HepG2 (cell line): ENCODE results near the gene HES6. TPM values are rescaled to one million over a fixed set of nuclear protein-coding genes. Genes with fewer than 3 reads are reported as not detected.

ENCODE experiments used
- ATAC-seq: fragments of 200-7000 bp; cut with Tn5 transposase; 3 replicates; pipeline ENCODE4 v1.9.1; 2020; ENCODE audit warnings: mild to moderate bottlenecking, moderate library complexity
- BruUV-seq: library from RNA; stranded (reverse); fragments of 400-500 nt; replicated peaks from 2 replicates; lab custom pipeline; 2021; lab: Mats Ljungman, UMichigan
- CTCF ChIA-PET: fragments of 300-600 bp; formaldehyde crosslinking; extraction: SDS; loops from one replicate; lab custom pipeline; 2021; ENCODE audit warnings: low total read pairs, inconsistent platforms, low intra/inter-chr PET ratio; lab: Yijun Ruan, JAX
- POLR2A ChIA-PET: fragments of 350-600 bp; sonication (Branson Sonifier 250); formaldehyde crosslinking; loops from one replicate; lab custom pipeline; 2020; ENCODE audit warnings: antibody characterized with exemption, inconsistent platforms; lab: Yijun Ruan, JAX
- DNase-seq: peaks from one replicate; pipeline ENCODE4 v3.0.0-alpha.2; 2015; ENCODE audit warnings: low spot score
- FAIRE-seq: peaks from 3 replicates; lab custom pipeline; 2011; peaks lifted over from hg19 to GRCh38; lab: Jason Lieb, UNC
- H2AFZ ChIP-seq: one replicate; pipeline ENCODE4 v1.6.1; 2011; ENCODE audit warnings: low read length, inconsistent platforms
- H3K27ac ChIP-seq: fragments of 300-600 bp; 3 replicates; pipeline ENCODE4 v1.8.0; 2011; ENCODE audit warnings: mixed run types, mild to moderate bottlenecking, mixed read lengths, low read length, inconsistent platforms; ENCODE audit not compliant: insufficient read depth; ENCODE audit errors: extremely low read length
- H3K27me3 ChIP-seq, 2 experiments: fragments of 200-600 bp in 1 of 2; 2 replicates in 1 of 2; 3 replicates in 1 of 2; pipeline versions ENCODE4 v1.6.0 to v1.8.0; 2011; ENCODE audit warnings: low read length in 2 of 2, mild to moderate bottlenecking in 2 of 2, moderate library complexity in 2 of 2, inconsistent platforms in 1 of 2; ENCODE audit not compliant: insufficient read depth in 2 of 2, control insufficient read depth in 1 of 2
- H3K36me3 ChIP-seq, 2 experiments: fragments of 200-600 bp in 1 of 2; replicated peaks in 1 of 2; 2 replicates in 1 of 2; 3 replicates in 1 of 2; pipeline versions ENCODE4 v1.5.1 to v1.8.0; 2011; ENCODE audit warnings: low read length in 2 of 2, inconsistent platforms in 1 of 2; ENCODE audit not compliant: insufficient read depth in 2 of 2, control insufficient read depth in 1 of 2
- H3K4me1 ChIP-seq: 2 replicates; pipeline ENCODE4 v1.5.1; 2012; ENCODE audit warnings: low read length, inconsistent platforms; ENCODE audit not compliant: insufficient read depth
- H3K4me2 ChIP-seq: 2 replicates; pipeline ENCODE4 v1.6.0; 2011; ENCODE audit warnings: low read depth, low read length, inconsistent platforms
- H3K4me3 ChIP-seq, 3 experiments: fragments of 200-600 bp in 1 of 3; sonication (generic), shearing (Covaris generic) in 1 of 3; replicated peaks in 1 of 3; 2 replicates each; pipeline ENCODE4 v1.5.1; 2011 to 2016; ENCODE audit warnings: low read length in 3 of 3, inconsistent platforms in 2 of 3, low read depth in 2 of 3, mild to moderate bottlenecking in 2 of 3, control low read depth in 1 of 3, mixed read lengths in 1 of 3; ENCODE audit not compliant: insufficient read depth in 1 of 3
- H3K79me2 ChIP-seq: one replicate; pipeline ENCODE4 v1.6.1; 2011; ENCODE audit warnings: low read length, inconsistent platforms; ENCODE audit not compliant: insufficient read depth
- H3K9ac ChIP-seq: 2 replicates; pipeline ENCODE4 v1.6.0; 2011; ENCODE audit warnings: mild to moderate bottlenecking, low read depth, low read length, inconsistent platforms; ENCODE audit not compliant: insufficient read depth
- H3K9me3 ChIP-seq: 2 replicates; pipeline ENCODE4 v1.5.1; 2012; ENCODE audit warnings: mild to moderate bottlenecking, low read length
- H4K20me1 ChIP-seq: 2 replicates; pipeline ENCODE4 v1.6.0; 2011; ENCODE audit warnings: inconsistent platforms, mild to moderate bottlenecking, low read length, moderate library complexity; ENCODE audit not compliant: insufficient read depth
- ATF7 ChIP-seq, 2 experiments: fragments of 450-650 bp in 1 of 2; sonication (generic) in 1 of 2; formaldehyde crosslinking in 1 of 2; IDR thresholded peaks; 2 replicates each; pipeline versions ENCODE4 v1.4.0 to v1.6.1; 2016 to 2020; ENCODE audit warnings: antibody characterized with exemption in 1 of 2, mild to moderate bottlenecking in 1 of 2, missing genetic modification reagents in 1 of 2
- ATF7-NPFF ChIP-seq: sonication (generic); formaldehyde crosslinking; IDR thresholded peaks from 2 replicates; pipeline ENCODE4 v1.8.1; 2023; ENCODE audit warnings: mild to moderate bottlenecking, low read depth, missing genetic modification reagents, moderate library complexity
- CEBPB ChIP-seq: IDR thresholded peaks from 2 replicates; pipeline ENCODE4 v1.6.1; 2011; ENCODE audit warnings: low read depth, low read length, improper control_type of control experiment, borderline replicate concordance
- FOSL2 ChIP-seq: sonication (generic); formaldehyde crosslinking; IDR thresholded peaks from 2 replicates; pipeline ENCODE4 v1.4.0; 2020; ENCODE audit warnings: missing genetic modification reagents
- FOXA3 ChIP-seq: IDR thresholded peaks from 2 replicates; pipeline ENCODE4 v1.6.1; 2016; ENCODE audit warnings: missing genetic modification reagents, missing compliant biosample characterization
- KAT8 ChIP-seq: IDR thresholded peaks from 2 replicates; pipeline ENCODE4 v1.6.1; 2016; ENCODE audit warnings: missing genetic modification reagents, missing compliant biosample characterization
- RXRB ChIP-seq: IDR thresholded peaks from 2 replicates; pipeline ENCODE4 v1.6.1; 2016; ENCODE audit warnings: borderline replicate concordance, missing genetic modification reagents, missing compliant biosample characterization
- SAP130 ChIP-seq: IDR thresholded peaks from 2 replicates; pipeline ENCODE4 v1.6.1; 2016; ENCODE audit warnings: low read depth
- SMAD9 ChIP-seq: sonication (generic); formaldehyde crosslinking; IDR thresholded peaks from 2 replicates; pipeline ENCODE4 v1.5.1; 2020; ENCODE audit warnings: mild to moderate bottlenecking, missing genetic modification reagents
- ZKSCAN1 ChIP-seq: fragments of 150-350 bp; IDR thresholded peaks from 2 replicates; pipeline ENCODE4 v1.6.1; 2014; ENCODE audit warnings: low read length
- ZNF143 ChIP-seq: sonication (generic); formaldehyde crosslinking; IDR thresholded peaks from 2 replicates; pipeline ENCODE4 v1.4.0; 2020; ENCODE audit warnings: missing genetic modification reagents
- ZNF737 ChIP-seq: sonication (generic); formaldehyde crosslinking; IDR thresholded peaks from 2 replicates; pipeline ENCODE4 v1.5.0; 2020; ENCODE audit warnings: missing genetic modification reagents, mild to moderate bottlenecking, borderline replicate concordance
- ZNF839 ChIP-seq: sonication (generic); formaldehyde crosslinking; IDR thresholded peaks from 2 replicates; pipeline ENCODE4 v1.4.0; 2020; ENCODE audit warnings: missing genetic modification reagents, mild to moderate bottlenecking, borderline replicate concordance
- WGBS: methylation state at CpG from one replicate; pipeline ENCODE4 v1.1.6; 2017; ENCODE audit warnings: low lambda C conversion rate; 5-methylcytosine and 5-hydroxymethylcytosine counted together
- in situ Hi-C: cut with HindIII; loops from 2 replicates; pipeline ENCODE4 v1.10.0; 2017; ENCODE audit warnings: low pct_unique_long_range_greater_than_20kb; ENCODE audit not compliant: extremely low pct_ligation_motif_present
- intact Hi-C: fragments of 100-400 bp; cut with micrococcal nuclease; formaldehyde crosslinking; loops from one replicate; pipeline ENCODE4 v1.10.0; 2022; ENCODE audit not compliant: unreplicated experiment
- polyA plus RNA-seq, 8 experiments: library from polyadenylated mRNA; depleted of rRNA in 3 of 8; stranded (reverse) in 7 of 8; unstranded in 1 of 8; fragments of >200 nt; fragmentation: Illumina TruSeq in 4 of 8; extraction: Trizol in 4 of 8; gene quantifications; 2 replicates each; pipeline versions ENCODE4 v1.2.1 to v1.2.3, GENCODE V29; 2011 to 2016; ENCODE audit warnings: low read depth in 4 of 8, missing spikeins in 1 of 8, mixed read lengths in 1 of 8; ENCODE audit not compliant: insufficient read depth in 1 of 8
- total RNA-seq, 5 experiments: library from RNA; depleted of rRNA; stranded (reverse); fragments of >200 nt; fragmentation: Illumina TruSeq; extraction: Trizol; gene quantifications; 2 replicates each; pipeline ENCODE4 v1.2.3, GENCODE V29; 2016; ENCODE audit warnings: low read depth in 1 of 5
- TF ChIP-seq, protein P1 (sequence below): sonication (generic); formaldehyde crosslinking; IDR thresholded peaks from 2 replicates; pipeline ENCODE4 v1.4.0; 2020; ENCODE audit warnings: missing genetic modification reagents; ENCODE audit errors: not compliant biosample characterization
- TF ChIP-seq, protein P2 (sequence below): sonication (generic); formaldehyde crosslinking; IDR thresholded peaks from 2 replicates; pipeline ENCODE4 v1.4.0; 2020; ENCODE audit warnings: missing genetic modification reagents
- TF ChIP-seq, protein P3 (sequence below): sonication (generic); formaldehyde crosslinking; IDR thresholded peaks from 2 replicates; pipeline ENCODE4 v1.8.0; 2022; ENCODE audit warnings: mild to moderate bottlenecking, missing genetic modification reagents
- TF ChIP-seq, protein P4 (sequence below): sonication (generic); formaldehyde crosslinking; IDR thresholded peaks from 2 replicates; pipeline ENCODE4 v1.5.0; 2020; ENCODE audit warnings: mild to moderate bottlenecking, missing genetic modification reagents

HES6 gene
- total and polyA plus RNA-seq, 2 of the 13 experiments (the other 11 are each of a cell fraction or from before 2014, with no cell fraction given): 19.5 to 82.8 TPM

DNA sequence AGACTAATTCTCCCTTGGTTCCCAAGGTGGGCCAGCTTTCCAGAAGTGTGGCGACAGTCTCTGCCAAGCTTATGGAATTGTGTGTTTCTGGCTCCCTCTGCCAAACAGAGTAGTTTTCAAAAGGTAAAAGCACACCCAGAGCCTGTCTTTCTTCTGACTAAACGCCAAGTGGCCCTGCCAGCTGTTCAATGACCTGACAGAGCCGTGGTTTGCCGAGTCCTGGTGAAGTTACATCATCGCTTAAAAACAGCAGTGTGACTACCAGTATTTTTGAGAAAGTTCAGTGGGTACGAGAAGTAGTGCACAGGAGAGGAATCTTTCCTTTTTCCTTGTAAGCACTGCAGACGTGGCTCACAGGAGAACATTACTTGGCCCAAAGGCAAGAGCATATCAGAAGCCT, 46.7 kb upstream of the HES6 start:
- H3K27me3 ChIP-seq: no peaks in the 10 kb centered on the region; a peak in 1 of 5 replicates
- no peak overlapping the region for H2AFZ ChIP-seq
- WGBS: 30% methylated on average over 7 of the region's 7 CpGs
- H3K27ac ChIP-seq: peak overlapping the region; percentile 99
- POLR2A ChIA-PET: interaction anchor here (0.7 to 7.3 kb wide), 8 partner anchors 8 to 47 kb away, joined by 3 to 44 read pairs (median 5); no protein-coding TSS in a partner anchor
- H3K4me1 ChIP-seq: peaks cover 67% of the 10 kb centered on the region
- peaks cover 66% of the 10 kb centered on the region for H3K79me2 ChIP-seq
- peak overlapping the region; percentile 96 for H3K4me2 ChIP-seq
- no peak for ATAC-seq
- no peak for FAIRE-seq
- H4K20me1 ChIP-seq: peaks cover 4% of the 10 kb centered on the region; the same call in 1 of the 2 replicates
- no peaks in the 10 kb centered on the region for H3K9me3 ChIP-seq
- DNase-seq: peak; percentile 48
- H3K9ac ChIP-seq: peak overlapping the region; percentile 99
- H3K4me3 ChIP-seq: peak overlapping the region; percentile 75 to 99 (median 87)
- TSS peak; percentile 55 for BruUV-seq
- peaks cover 4 to 6% of the 10 kb centered on the region in 2 experiments; a peak in 1 of 5 replicates for H3K36me3 ChIP-seq
- CTCF ChIA-PET: interaction anchor here (1.2 kb wide), 2 partner anchors 18 to 30 kb away, joined by 4 to 5 read pairs; no protein-coding TSS in a partner anchor
- intact Hi-C loops: loop anchor here (5.0 kb wide), 2 partner anchors 36 to 224 kb away; partner anchors contain the start of genes SCLY and TRAF3IP1
- in situ Hi-C loops: no loop called here
- TF ChIP-seq ZNF143 (CRISPR knock-in tag): 0 out of 2 replicates have a peak, but pooled peaks have one; percentile 12
- 0 out of 2 replicates have a peak, but pooled peaks have one; percentile 11 for TF ChIP-seq FOXA3
- no peak for TF ChIP-seq SMAD9
- TF ChIP-seq KAT8 (CRISPR knock-in tag): 0 out of 2 replicates have a peak, but pooled peaks have one; percentile 18
- no peak for TF ChIP-seq ZNF737 (CRISPR knock-in tag)
- TF ChIP-seq, protein P1, sequence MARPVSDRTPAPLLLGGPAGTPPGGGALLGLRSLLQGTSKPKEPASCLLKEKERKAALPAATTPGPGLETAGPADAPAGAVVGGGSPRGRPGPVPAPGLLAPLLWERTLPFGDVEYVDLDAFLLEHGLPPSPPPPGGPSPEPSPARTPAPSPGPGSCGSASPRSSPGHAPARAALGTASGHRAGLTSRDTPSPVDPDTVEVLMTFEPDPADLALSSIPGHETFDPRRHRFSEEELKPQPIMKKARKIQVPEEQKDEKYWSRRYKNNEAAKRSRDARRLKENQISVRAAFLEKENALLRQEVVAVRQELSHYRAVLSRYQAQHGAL: no peak
- peak; percentile 44; the same call in 1 of the 2 replicates for TF ChIP-seq ATF7 (IDR thresholded peaks at IDR 0.05)
- no peak for TF ChIP-seq ATF7 (CRISPR knock-in tag; IDR thresholded peaks at IDR 0.05)
- no peak for TF ChIP-seq ATF7-NPFF (CRISPR knock-in tag)
- peak; percentile 20; the same call in 1 of the 2 replicates for TF ChIP-seq FOSL2 (CRISPR knock-in tag)
- TF ChIP-seq, protein P2, sequence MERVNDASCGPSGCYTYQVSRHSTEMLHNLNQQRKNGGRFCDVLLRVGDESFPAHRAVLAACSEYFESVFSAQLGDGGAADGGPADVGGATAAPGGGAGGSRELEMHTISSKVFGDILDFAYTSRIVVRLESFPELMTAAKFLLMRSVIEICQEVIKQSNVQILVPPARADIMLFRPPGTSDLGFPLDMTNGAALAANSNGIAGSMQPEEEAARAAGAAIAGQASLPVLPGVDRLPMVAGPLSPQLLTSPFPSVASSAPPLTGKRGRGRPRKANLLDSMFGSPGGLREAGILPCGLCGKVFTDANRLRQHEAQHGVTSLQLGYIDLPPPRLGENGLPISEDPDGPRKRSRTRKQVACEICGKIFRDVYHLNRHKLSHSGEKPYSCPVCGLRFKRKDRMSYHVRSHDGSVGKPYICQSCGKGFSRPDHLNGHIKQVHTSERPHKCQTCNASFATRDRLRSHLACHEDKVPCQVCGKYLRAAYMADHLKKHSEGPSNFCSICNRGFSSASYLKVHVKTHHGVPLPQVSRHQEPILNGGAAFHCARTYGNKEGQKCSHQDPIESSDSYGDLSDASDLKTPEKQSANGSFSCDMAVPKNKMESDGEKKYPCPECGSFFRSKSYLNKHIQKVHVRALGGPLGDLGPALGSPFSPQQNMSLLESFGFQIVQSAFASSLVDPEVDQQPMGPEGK: 0 out of 2 replicates have a peak, but pooled peaks have one; percentile 8
- TF ChIP-seq, protein P3, sequence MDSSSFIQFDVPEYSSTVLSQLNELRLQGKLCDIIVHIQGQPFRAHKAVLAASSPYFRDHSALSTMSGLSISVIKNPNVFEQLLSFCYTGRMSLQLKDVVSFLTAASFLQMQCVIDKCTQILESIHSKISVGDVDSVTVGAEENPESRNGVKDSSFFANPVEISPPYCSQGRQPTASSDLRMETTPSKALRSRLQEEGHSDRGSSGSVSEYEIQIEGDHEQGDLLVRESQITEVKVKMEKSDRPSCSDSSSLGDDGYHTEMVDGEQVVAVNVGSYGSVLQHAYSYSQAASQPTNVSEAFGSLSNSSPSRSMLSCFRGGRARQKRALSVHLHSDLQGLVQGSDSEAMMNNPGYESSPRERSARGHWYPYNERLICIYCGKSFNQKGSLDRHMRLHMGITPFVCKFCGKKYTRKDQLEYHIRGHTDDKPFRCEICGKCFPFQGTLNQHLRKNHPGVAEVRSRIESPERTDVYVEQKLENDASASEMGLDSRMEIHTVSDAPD (CRISPR knock-in tag): peak; percentile 84; the same call in 1 of the 2 replicates
- peak; percentile 72 for TF ChIP-seq CEBPB
- no peak for TF ChIP-seq ZNF839 (CRISPR knock-in tag)
- TF ChIP-seq, protein P4, sequence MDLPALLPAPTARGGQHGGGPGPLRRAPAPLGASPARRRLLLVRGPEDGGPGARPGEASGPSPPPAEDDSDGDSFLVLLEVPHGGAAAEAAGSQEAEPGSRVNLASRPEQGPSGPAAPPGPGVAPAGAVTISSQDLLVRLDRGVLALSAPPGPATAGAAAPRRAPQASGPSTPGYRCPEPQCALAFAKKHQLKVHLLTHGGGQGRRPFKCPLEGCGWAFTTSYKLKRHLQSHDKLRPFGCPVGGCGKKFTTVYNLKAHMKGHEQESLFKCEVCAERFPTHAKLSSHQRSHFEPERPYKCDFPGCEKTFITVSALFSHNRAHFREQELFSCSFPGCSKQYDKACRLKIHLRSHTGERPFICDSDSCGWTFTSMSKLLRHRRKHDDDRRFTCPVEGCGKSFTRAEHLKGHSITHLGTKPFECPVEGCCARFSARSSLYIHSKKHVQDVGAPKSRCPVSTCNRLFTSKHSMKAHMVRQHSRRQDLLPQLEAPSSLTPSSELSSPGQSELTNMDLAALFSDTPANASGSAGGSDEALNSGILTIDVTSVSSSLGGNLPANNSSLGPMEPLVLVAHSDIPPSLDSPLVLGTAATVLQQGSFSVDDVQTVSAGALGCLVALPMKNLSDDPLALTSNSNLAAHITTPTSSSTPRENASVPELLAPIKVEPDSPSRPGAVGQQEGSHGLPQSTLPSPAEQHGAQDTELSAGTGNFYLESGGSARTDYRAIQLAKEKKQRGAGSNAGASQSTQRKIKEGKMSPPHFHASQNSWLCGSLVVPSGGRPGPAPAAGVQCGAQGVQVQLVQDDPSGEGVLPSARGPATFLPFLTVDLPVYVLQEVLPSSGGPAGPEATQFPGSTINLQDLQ (CRISPR knock-in tag): no peak
- TF ChIP-seq RXRB (CRISPR knock-in tag): no peak
- TF ChIP-seq SAP130 (CRISPR knock-in tag): peak; percentile 68
- no peak for TF ChIP-seq ZKSCAN1
